Retinal pigment epithelial cell (primary cell): ENCODE data around the gene FBXW5.

ENCODE experiments used
- DNase-seq: peaks from one replicate; pipeline ENCODE4 v3.0.0-alpha.2; 2010; ENCODE audit warnings: low read depth
- H3K4me3 ChIP-seq: 2 replicates; pipeline ENCODE4 v1.5.1; 2011; ENCODE audit warnings: mild to moderate bottlenecking, low read length, control low read depth, moderate library complexity
- TF ChIP-seq, protein P1 (sequence below): conservative IDR thresholded peaks from 2 replicates; pipeline ENCODE4 v1.5.1; 2011; ENCODE audit warnings: low read depth, low read length, control low read depth, inconsistent platforms

FBXW5 gene

DNA sequence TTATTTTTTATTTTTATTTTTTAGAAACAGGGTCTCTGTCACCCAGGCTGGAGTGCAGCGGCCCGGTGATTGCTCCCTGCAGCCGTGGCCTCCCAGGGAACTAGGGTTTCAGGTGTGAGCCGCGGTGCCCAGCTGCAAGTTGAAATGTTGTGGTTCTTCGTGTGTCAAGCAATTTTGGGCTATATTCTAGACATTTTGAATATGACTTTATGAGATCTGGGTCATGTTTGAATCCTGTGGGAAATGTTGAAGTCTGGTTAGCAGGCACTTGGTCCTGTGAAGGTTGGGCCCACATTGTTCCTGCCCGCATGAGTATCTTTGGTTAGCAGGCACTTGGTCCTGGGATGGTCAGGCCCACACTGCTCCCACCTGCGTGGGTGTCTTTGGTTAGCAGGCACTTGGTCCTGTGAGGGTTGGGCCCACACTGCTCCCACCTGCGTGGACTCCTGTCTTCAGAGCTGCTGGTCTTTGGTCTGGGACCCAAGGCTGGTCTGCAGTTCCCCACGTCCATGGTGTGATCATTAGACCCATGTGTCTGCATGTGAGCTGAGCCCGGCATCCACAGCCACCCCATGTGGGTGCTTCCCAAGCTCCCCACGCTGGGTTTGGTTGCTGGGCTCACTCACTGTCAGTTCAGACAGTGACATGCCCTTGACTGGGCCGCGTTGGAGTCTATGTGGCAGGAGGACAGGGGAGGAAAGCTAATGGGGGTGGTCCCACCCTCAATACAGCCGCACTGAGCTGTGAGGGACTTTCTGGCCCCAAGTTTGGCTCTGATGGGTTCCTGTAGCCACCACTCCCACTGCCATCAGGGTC, 7.1 kb downstream of the FBXW5 start:
- TF ChIP-seq, protein P1, sequence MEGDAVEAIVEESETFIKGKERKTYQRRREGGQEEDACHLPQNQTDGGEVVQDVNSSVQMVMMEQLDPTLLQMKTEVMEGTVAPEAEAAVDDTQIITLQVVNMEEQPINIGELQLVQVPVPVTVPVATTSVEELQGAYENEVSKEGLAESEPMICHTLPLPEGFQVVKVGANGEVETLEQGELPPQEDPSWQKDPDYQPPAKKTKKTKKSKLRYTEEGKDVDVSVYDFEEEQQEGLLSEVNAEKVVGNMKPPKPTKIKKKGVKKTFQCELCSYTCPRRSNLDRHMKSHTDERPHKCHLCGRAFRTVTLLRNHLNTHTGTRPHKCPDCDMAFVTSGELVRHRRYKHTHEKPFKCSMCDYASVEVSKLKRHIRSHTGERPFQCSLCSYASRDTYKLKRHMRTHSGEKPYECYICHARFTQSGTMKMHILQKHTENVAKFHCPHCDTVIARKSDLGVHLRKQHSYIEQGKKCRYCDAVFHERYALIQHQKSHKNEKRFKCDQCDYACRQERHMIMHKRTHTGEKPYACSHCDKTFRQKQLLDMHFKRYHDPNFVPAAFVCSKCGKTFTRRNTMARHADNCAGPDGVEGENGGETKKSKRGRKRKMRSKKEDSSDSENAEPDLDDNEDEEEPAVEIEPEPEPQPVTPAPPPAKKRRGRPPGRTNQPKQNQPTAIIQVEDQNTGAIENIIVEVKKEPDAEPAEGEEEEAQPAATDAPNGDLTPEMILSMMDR: no peak
- no peak for DNase-seq
- no peak overlapping the region for H3K4me3 ChIP-seq

DNA sequence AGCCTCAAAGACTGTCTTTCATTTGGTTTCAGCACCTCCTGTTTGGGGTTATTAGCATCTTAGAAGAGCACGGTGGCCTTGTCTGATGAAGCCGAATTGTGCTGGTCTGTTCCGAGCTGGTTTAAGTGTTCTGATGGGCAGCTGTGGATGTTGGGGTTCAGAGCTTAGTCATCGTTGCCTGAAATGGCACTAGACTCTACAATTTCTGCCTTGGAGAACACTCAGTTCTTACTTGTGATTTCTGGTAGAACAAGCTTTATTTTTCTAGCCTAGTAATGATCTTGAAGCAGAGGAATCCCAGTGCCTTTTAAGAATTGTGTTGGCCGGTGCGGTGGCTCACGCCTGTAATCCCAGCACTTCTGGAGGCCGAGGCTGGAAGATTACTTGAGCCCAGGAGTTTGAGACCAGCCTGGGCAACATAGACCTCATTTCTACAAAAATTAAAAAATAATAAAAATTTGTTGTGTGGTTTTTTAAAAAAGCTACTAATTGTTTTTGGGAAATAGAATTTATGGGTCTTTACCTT, 7.8 kb downstream of the FBXW5 start:
- TF ChIP-seq, protein P1: no peak
- no peak for DNase-seq
- no peak overlapping the region for H3K4me3 ChIP-seq

- no peak for DNase-seq
- TF ChIP-seq, protein P1: no peak
- no peak overlapping the region for H3K4me3 ChIP-seq
Measured at GRCh38 chr9:136935651-136936050, 8.9 kb downstream of the FBXW5 start.

- no peak for DNase-seq
- TF ChIP-seq, protein P1: no peak
- H3K4me3 ChIP-seq: no peak overlapping the region
Measured at GRCh38 chr9:136934277-136934676, 10.3 kb downstream of the FBXW5 start.

GRCh38 chr9:136931611-136932130, 12.9 kb downstream of the FBXW5 start:
- TF ChIP-seq, protein P1: no peak
- H3K4me3 ChIP-seq: no peak overlapping the region

GRCh38 chr9:136930014-136930413, 14.5 kb downstream of the FBXW5 start:
- TF ChIP-seq, protein P1: no peak
- H3K4me3 ChIP-seq: no peak overlapping the region
- no peak for DNase-seq

More at GRCh38 chr9:136931611-136932130, 12.9 kb downstream of the FBXW5 start:
- DNase-seq: no peak

DNA sequence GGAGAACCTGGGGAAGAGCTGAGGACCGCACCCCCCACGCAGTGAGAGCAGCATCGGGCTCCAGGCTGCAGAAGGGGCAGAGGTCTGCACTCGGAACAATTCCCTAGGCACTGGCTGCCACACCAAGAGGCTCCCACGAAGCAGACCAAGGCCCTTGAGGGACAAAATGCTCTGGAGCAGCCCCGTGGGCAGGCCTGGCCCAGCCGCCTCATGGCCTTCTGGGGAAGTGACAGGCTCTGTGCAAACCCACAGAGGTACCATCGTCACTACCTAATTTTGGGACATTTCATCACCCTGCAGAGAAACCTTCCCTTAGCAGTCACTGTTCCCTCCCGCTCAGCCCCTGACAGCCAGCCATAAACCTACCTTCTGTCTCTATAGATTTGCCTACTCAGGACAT, 15.9 kb downstream of the FBXW5 start:
- TF ChIP-seq, protein P1: no peak
- H3K4me3 ChIP-seq: no peak overlapping the region

More for the DNA sequence above, 15.9 kb downstream of the FBXW5 start:
- DNase-seq: no peak
